ENCODE results near the gene C19orf38.
A peak's percentile ranks its signal among the peaks of the same experiment; 100 is the strongest.
"Not testable (repeated sequence)": the region's sequence is repeated elsewhere in the genome, so short reads cannot be mapped to it uniquely, and the experiment has no call there.

The C19orf38 gene

GRCh38 chr19:10877608-10878007 lies 29.4 kb downstream of the C19orf38 start:
- not testable (repeated sequence) for DNase-seq

GRCh38 chr19:10878253-10878652 lies 30.0 kb downstream of the C19orf38 start:
- no peak for DNase-seq

- no peak for DNase-seq
Measured at GRCh38 chr19:10881403-10882107, 33.3 kb downstream of the C19orf38 start.

- no peak for DNase-seq
Measured at GRCh38 chr19:10882108-10882457, 33.9 kb downstream of the C19orf38 start.

GRCh38 chr19:10884274-10884673 lies 36.1 kb downstream of the C19orf38 start:
- no peak for DNase-seq

- DNase-seq = no peak
Measured at GRCh38 chr19:10885201-10886169, 37.3 kb downstream of the C19orf38 start.

GRCh38 chr19:10887616-10888367 lies 39.6 kb downstream of the C19orf38 start:
- DNase-seq = no peak

- no peak for DNase-seq
Measured at GRCh38 chr19:10888421-10888866, 40.2 kb downstream of the C19orf38 start.

- no peak for DNase-seq
Measured at GRCh38 chr19:10889880-10890279, 41.7 kb downstream of the C19orf38 start.

- no peak for DNase-seq
Measured at GRCh38 chr19:10891405-10892086, 43.3 kb downstream of the C19orf38 start.

- no peak for DNase-seq
Measured at GRCh38 chr19:10892256-10892655, 44.0 kb downstream of the C19orf38 start.

- no peak for DNase-seq
Measured at GRCh38 chr19:10894911-10895213, 46.6 kb downstream of the C19orf38 start.

- DNase-seq = no peak
Measured at GRCh38 chr19:10895363-10895762, 47.1 kb downstream of the C19orf38 start.

GRCh38 chr19:10895920-10896319 lies 47.7 kb downstream of the C19orf38 start:
- no peak for DNase-seq

- peak; percentile 24 to 60 for DNase-seq
Measured at GRCh38 chr19:10896851-10897526, 48.8 kb downstream of the C19orf38 start.

- no peak for DNase-seq
Measured at GRCh38 chr19:10898633-10899032, 50.4 kb downstream of the C19orf38 start.

GRCh38 chr19:10899151-10899653 lies 51.0 kb downstream of the C19orf38 start:
- DNase-seq = no peak

GRCh38 chr19:10907925-10908324 lies 59.7 kb downstream of the C19orf38 start:
- DNase-seq = no peak

GRCh38 chr19:10908380-10908960 lies 60.3 kb downstream of the C19orf38 start:
- no peak for DNase-seq

GRCh38 chr19:10911579-10912363 lies 63.6 kb downstream of the C19orf38 start:
- DNase-seq = no peak

GRCh38 chr19:10912619-10913018 lies 64.4 kb downstream of the C19orf38 start:
- DNase-seq = no peak
